HG02798 (cell line): ENCODE data around the gene UAP1L1.
"Not testable (repeated sequence)": the region's sequence is repeated elsewhere in the genome, so short reads cannot be mapped to it uniquely, and the experiment has no call there.

ENCODE experiments used
- ATAC-seq: cut with Tn5 transposase; IDR thresholded peaks from one replicate; pipeline ENCODE4 v1.9.1; 2021; ENCODE audit warnings: mild to moderate bottlenecking; ENCODE audit not compliant: unreplicated experiment, poor library complexity

Gene UAP1L1

DNA sequence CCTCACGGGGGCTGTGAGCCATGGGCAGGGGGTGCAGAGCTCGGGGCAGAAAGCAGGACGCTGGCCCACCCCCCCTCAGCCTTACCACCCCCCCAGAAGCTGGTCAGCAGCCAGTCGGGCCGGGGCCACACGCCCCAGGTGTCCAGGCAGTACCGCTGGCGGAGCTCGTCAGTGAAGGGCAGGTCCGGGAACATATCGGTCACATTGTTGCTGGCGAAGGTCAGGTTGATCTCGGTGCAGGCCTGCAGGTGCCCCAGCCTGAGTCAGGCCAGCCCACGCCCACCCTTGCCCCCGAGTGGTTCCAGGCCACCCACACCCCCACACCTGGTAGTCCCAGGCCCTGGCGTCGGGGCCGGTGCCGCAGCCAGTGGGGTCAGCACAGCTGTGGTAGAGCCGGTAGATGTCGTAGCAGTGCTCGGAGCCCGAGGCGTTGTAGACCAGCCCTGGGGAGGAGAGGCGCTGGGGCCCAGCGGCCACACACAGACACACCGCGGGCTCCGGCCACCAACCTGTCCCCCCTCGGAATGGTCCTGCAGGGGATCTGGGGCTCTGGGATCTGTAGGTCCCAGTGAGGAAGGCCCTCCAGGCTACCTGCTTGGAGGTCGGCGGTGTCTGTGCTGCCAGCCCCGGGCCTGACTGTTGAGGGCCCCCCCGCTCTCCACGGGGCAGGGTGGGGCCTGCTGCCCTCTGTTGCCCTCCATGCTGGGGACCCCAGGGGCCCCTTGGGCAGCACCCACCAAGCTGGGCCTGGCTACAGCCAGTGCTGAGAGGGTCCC lies 34.7 kb downstream of the UAP1L1 start:
- ATAC-seq: no peak

GRCh38 chr9:137112564-137113384 lies 35.5 kb downstream of the UAP1L1 start:
- ATAC-seq: no peak

GRCh38 chr9:137113385-137114159 lies 36.3 kb downstream of the UAP1L1 start:
- no peak for ATAC-seq

DNA sequence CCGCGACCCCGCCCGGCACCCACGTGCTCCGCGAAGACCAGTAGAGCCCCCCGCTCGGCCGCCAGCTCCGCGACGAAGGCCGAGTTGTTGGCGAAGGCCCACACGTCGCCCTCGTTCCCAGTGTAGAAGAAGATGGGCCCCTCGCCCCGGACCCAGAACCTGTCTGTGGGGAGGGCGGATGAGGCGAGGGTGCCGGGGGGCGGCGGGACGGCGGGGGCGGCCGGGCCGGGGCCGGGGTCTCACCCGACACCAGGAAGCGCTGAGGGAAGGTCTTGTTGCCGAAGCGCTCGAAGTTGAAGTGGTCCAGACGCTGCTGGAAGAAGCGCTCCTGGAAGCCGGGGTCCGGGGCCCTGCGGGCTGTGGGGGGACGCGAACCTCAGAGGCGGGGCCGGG lies 36.9 kb downstream of the UAP1L1 start:
- ATAC-seq: no peak

DNA sequence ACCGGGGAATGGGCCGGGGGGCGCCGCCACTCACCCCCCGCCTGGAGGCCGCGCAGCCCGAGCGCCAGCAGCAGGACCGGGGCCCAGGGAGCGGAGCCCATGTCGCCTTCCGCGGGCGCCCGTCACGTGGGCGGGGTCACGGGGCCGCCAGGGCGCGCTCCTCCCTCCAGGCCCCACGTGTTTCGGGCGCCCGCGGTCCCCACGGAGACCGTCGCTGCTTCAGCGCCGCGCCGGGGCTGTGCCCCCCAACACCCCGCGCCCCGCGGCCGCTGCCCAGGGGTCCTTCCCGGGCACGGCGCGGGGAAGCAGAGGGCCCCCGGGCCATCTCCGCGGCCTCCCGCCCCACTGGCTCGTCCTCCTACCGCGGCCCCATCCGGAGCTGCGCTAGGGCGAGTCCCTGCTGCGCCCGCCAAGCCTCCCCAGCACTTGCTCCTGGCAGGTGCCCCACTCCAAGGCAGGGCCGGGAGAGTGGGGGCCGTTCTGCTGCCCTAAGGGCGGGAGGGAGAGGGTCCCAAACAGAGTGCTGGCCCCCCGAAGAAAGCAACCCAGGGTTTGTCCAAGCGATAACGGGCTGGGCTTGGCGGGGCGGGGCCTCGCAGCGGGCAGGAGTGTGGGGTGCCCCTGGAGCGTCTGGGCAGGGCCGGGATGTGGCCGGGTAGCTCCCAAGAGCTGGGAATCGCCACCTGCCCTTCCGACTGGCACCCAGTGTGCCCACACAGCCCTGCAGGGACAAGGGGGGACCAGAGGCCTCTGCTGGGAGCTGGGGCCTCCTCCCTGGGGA lies 37.5 kb downstream of the UAP1L1 start, which contains the start of gene DPP7:
Gene DPP7, minus strand, starts transcription at position 121 of the 781 bp plus-strand sequence. Its CDS starts 20 bp downstream, at position 101.
- ATAC-seq: peak; percentile 79

- no peak for ATAC-seq
Measured at GRCh38 chr9:137115394-137116026, 38.2 kb downstream of the UAP1L1 start.

GRCh38 chr9:137116027-137116507 lies 38.8 kb downstream of the UAP1L1 start:
- ATAC-seq: no peak

- ATAC-seq: no peak
Measured at GRCh38 chr9:137116728-137117127, 39.4 kb downstream of the UAP1L1 start.

DNA sequence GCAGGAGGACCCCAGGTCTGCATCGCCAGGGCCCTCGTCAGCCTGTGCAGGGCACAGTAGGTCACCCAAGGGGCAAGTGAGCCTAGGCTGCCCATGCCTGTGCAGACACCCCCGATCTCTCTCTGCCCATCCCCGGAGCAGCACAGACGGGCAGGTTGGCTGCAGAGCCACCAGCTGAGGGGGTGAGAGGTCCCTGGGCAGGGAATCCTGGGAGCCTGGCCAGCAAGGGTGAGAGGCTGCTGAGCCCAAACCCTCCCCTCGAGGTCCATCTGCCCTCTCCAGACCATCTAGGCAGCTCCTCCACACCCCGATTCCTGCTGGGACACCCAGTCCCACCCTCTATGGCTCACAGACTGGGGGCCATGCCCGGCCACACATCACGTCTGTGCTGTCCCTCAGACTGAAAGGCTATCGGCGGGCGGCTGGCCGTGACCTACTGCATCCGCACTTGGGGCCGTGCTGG lies 40.0 kb downstream of the UAP1L1 start:
- ATAC-seq: no peak

DNA sequence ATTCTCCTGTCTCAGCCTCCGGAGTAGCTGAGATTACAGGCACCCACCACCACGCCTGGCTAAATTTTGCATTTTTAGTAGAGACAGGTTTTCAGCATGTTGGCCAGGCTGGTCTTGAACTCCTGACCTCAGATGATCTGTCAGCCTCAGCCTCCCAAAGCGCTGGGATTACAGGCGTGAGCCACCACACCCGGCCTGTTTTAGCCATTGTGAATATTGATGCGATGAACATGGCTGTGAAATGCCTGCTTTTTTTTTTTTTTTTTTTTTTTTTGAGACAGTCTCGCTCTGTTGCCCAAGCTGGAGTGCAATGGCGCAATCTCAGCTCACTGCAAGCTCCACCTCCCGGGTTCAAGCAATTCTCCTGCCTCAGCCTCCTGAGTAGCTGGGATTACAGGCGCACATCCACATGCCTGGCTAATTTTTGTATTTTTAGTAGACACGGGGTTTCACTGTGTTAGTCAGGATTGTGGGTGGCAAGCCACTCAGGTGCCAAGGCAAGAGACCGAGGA lies 40.8 kb downstream of the UAP1L1 start:
- not testable (repeated sequence) for ATAC-seq

- not testable (repeated sequence) for ATAC-seq
Measured at GRCh38 chr9:137121927-137122795, 44.8 kb downstream of the UAP1L1 start.

DNA sequence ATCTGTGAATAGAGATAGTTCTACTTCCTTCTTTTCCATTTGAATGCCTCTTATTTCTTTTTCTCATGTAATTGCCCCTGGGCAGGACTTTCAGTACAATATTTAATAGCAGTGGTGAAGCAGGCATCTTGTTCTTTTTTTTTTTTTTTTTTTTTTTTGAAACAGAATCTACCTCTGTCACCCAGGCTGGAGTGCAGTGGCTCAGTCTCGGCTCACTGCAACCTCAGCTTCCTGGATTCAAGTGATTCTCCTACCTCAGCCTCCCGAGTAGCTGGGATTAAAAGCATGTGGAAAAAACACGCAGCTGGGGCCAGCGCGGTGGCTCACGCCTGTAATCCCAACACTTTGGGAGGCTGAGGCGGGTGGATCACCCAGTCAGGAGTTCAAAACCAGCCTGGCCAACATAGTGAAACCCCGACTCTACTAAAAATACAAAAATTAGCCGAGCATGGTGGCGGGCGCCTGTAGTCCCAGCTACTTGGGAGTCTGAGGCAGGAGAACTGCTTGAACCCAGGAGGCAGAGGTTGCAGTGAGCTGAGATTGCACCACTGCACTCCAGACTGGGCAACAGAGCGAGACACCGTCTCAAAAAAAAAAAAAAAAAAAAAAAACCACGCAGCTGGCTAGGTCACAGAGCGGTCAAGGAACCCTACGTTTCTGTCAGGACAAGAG lies 45.6 kb downstream of the UAP1L1 start:
- not testable (repeated sequence) for ATAC-seq

DNA sequence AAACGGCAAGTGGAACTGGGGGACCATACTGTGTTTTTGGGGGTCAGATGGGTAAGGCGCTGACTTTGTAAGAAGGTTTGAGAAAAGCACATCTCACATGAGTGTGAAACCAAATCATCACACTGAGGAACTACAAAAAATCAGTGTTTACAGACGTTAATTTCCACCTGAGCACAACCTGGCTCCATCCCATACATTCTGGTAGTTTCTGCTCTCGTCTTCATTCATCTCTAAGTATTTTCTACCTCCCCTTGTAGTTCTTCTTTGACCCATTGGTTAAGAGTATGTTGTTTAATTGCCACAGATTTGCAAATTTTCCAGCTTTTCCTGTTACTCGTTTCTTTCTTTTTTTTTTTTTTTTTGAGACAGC lies 46.1 kb downstream of the UAP1L1 start:
- no peak for ATAC-seq

- ATAC-seq: not testable (repeated sequence)
Measured at GRCh38 chr9:137123952-137124462, 46.7 kb downstream of the UAP1L1 start.

- ATAC-seq: no peak
Measured at GRCh38 chr9:137126786-137127185, 49.5 kb downstream of the UAP1L1 start.

- no peak for ATAC-seq
Measured at GRCh38 chr9:137127301-137128157, 50.2 kb downstream of the UAP1L1 start.
